Gastrocnemius medialis (tissue), 4 donors: ENCODE measurements around the gene CCDC27.

Experiments
- POLR2A ChIP-seq, 2 donors: fragments of 450-650 bp; IDR thresholded peaks; one replicate each; pipeline ENCODE4 v1.6.1; 2017; ENCODE audit warnings: antibody characterized with exemption in 2 of 2, mild to moderate bottlenecking in 2 of 2, moderate library complexity in 2 of 2
- TF ChIP-seq, protein P1 (sequence below), 5 experiments: fragments of 450-650 bp in 3 of 5; fragments of 200-600 bp in 2 of 5; sonication (generic) in 2 of 5; IDR thresholded peaks in 4 of 5; conservative IDR thresholded peaks in 1 of 5; 1 replicate in 4 of 5; 2 replicates in 1 of 5; pipeline ENCODE4 v1.5.1; 2016 to 2019; ENCODE audit warnings: antibody characterized with exemption in 5 of 5, mild to moderate bottlenecking in 3 of 5, moderate library complexity in 3 of 5

GRCh38 chr1:3742439-3743298 lies 9.6 kb upstream of the CCDC27 start:
- TF ChIP-seq POLR2A (IDR thresholded peaks at IDR 0.05) = no peak
- TF ChIP-seq, protein P1, sequence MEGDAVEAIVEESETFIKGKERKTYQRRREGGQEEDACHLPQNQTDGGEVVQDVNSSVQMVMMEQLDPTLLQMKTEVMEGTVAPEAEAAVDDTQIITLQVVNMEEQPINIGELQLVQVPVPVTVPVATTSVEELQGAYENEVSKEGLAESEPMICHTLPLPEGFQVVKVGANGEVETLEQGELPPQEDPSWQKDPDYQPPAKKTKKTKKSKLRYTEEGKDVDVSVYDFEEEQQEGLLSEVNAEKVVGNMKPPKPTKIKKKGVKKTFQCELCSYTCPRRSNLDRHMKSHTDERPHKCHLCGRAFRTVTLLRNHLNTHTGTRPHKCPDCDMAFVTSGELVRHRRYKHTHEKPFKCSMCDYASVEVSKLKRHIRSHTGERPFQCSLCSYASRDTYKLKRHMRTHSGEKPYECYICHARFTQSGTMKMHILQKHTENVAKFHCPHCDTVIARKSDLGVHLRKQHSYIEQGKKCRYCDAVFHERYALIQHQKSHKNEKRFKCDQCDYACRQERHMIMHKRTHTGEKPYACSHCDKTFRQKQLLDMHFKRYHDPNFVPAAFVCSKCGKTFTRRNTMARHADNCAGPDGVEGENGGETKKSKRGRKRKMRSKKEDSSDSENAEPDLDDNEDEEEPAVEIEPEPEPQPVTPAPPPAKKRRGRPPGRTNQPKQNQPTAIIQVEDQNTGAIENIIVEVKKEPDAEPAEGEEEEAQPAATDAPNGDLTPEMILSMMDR (IDR thresholded peaks at IDR 0.05 in 4 of 5, conservative IDR thresholded peaks at IDR 0.05 in 1 of 5) = no peak
